ENCODE results near the gene NACC2. TPM values are rescaled to one million over a fixed set of nuclear protein-coding genes. Genes with fewer than 3 reads are reported as not detected.

The NACC2 gene
- polyA plus RNA-seq, 3 donors from 2014 or later: 2.1 to 6.2 (median 2.8) TPM

- Mint-ChIP-seq H3K9me3 (no peaks in the 10 kb centered on the region), H3K36me3 (no peaks in the 10 kb centered on the region), H3K27ac (no peak overlapping the region), H3K4me1 (peaks cover 36 to 43% of the 10 kb centered on the region in 2 donors), H3K4me3 (peak overlapping the region in 3 of 5 donors; percentile 21 to 53 (median 27)), H3K27me3 (ENCODE audit: low read depth in 3 of 3) (peaks cover 0 to 4% (median 3%) of the 10 kb centered on the region in 3 donors)
- DNase-seq: no peak
Observed at GRCh38 chr9:136054146-136054545, 40.9 kb downstream of the NACC2 start.

GRCh38 chr9:136053757-136054142, 41.3 kb downstream of the NACC2 start:
- Mint-ChIP-seq H3K4me3 (peak overlapping the region in 4 of 5 donors; percentile 27 to 53 (median 36)), H3K36me3 (no peaks in the 10 kb centered on the region), H3K9me3 (no peaks in the 10 kb centered on the region), H3K27me3 (ENCODE audit: low read depth in 3 of 3) (peaks cover 0 to 4% (median 3%) of the 10 kb centered on the region in 3 donors), H3K4me1 (peaks cover 36 to 43% of the 10 kb centered on the region in 2 donors), H3K27ac (peak overlapping the region in 2 of 6 donors; percentile 17 to 30)
- peak; percentile 30 to 39 (median 33) for DNase-seq

- H3K27me3 Mint-ChIP-seq (ENCODE audit: low read depth in 3 of 3): peaks cover 0 to 4% (median 3%) of the 10 kb centered on the region in 3 donors
- no peaks in the 10 kb centered on the region for H3K36me3 Mint-ChIP-seq
- no peak for DNase-seq
- peak overlapping the region in 4 of 5 donors; percentile 27 to 53 (median 36) for H3K4me3 Mint-ChIP-seq
- H3K4me1 Mint-ChIP-seq: peaks cover 36 to 43% of the 10 kb centered on the region in 2 donors
- H3K27ac Mint-ChIP-seq: no peak overlapping the region
- H3K9me3 Mint-ChIP-seq: no peaks in the 10 kb centered on the region
Observed at GRCh38 chr9:136052991-136053756, 41.9 kb downstream of the NACC2 start.

GRCh38 chr9:136052472-136052880, 42.6 kb downstream of the NACC2 start:
- Mint-ChIP-seq H3K4me3 (peak overlapping the region in 2 of 5 donors; percentile 75 to 85), H3K9me3 (no peaks in the 10 kb centered on the region), H3K36me3 (no peaks in the 10 kb centered on the region), H3K27ac (no peak overlapping the region), H3K4me1 (peaks cover 36 to 41% of the 10 kb centered on the region in 2 donors), H3K27me3 (ENCODE audit: low read depth in 3 of 3) (peaks cover 0 to 4% (median 3%) of the 10 kb centered on the region in 3 donors)
- DNase-seq: no peak

GRCh38 chr9:136051837-136052471, 43.1 kb downstream of the NACC2 start:
- Mint-ChIP-seq H3K4me1 (peaks cover 32 to 37% of the 10 kb centered on the region in 2 donors), H3K27ac (no peak overlapping the region), H3K9me3 (no peaks in the 10 kb centered on the region), H3K27me3 (ENCODE audit: low read depth in 3 of 3) (peaks cover 0 to 4% (median 3%) of the 10 kb centered on the region in 3 donors), H3K36me3 (no peaks in the 10 kb centered on the region), H3K4me3 (peak overlapping the region; percentile 64 to 85 (median 76))
- no peak for DNase-seq

GRCh38 chr9:136051453-136051836, 43.6 kb downstream of the NACC2 start:
- H3K4me3 Mint-ChIP-seq: no peak overlapping the region
- no peaks in the 10 kb centered on the region for H3K9me3 Mint-ChIP-seq
- H3K36me3 Mint-ChIP-seq: no peaks in the 10 kb centered on the region
- H3K27ac Mint-ChIP-seq: no peak overlapping the region
- no peak for DNase-seq
- H3K4me1 Mint-ChIP-seq: peaks cover 31 to 41% of the 10 kb centered on the region in 2 donors
- peaks cover 0 to 4% (median 3%) of the 10 kb centered on the region in 3 donors for H3K27me3 Mint-ChIP-seq (ENCODE audit: low read depth in 3 of 3)

- peaks cover 0 to 4% (median 3%) of the 10 kb centered on the region in 3 donors for H3K27me3 Mint-ChIP-seq (ENCODE audit: low read depth in 3 of 3)
- H3K36me3 Mint-ChIP-seq: no peaks in the 10 kb centered on the region
- DNase-seq: no peak
- peak overlapping the region in 1 of 5 donors; percentile 21 for H3K4me3 Mint-ChIP-seq
- peaks cover 31 to 37% of the 10 kb centered on the region in 2 donors for H3K4me1 Mint-ChIP-seq
- no peak overlapping the region for H3K27ac Mint-ChIP-seq
- H3K9me3 Mint-ChIP-seq: no peaks in the 10 kb centered on the region
Observed at GRCh38 chr9:136050701-136051452, 44.2 kb downstream of the NACC2 start.

- H3K4me1 Mint-ChIP-seq: peaks cover 25 to 32% of the 10 kb centered on the region in 2 donors
- no peak overlapping the region for H3K27ac Mint-ChIP-seq
- H3K4me3 Mint-ChIP-seq: no peak overlapping the region
- DNase-seq: no peak
- no peaks in the 10 kb centered on the region for H3K36me3 Mint-ChIP-seq
- peaks cover 1 to 4% (median 3%) of the 10 kb centered on the region in 3 donors for H3K27me3 Mint-ChIP-seq (ENCODE audit: low read depth in 3 of 3)
- no peaks in the 10 kb centered on the region for H3K9me3 Mint-ChIP-seq
Observed at GRCh38 chr9:136050266-136050700, 44.8 kb downstream of the NACC2 start.

GRCh38 chr9:136049491-136050265, 45.4 kb downstream of the NACC2 start:
- Mint-ChIP-seq H3K27me3 (ENCODE audit: low read depth in 3 of 3) (peaks cover 1 to 4% (median 3%) of the 10 kb centered on the region in 3 donors), H3K4me3 (no peak overlapping the region), H3K27ac (no peak overlapping the region), H3K9me3 (no peaks in the 10 kb centered on the region), H3K36me3 (no peaks in the 10 kb centered on the region), H3K4me1 (peaks cover 19 to 26% of the 10 kb centered on the region in 2 donors)
- DNase-seq: no peak

GRCh38 chr9:136048560-136049411, 46.3 kb downstream of the NACC2 start:
- Mint-ChIP-seq H3K9me3 (no peaks in the 10 kb centered on the region), H3K4me1 (peaks cover 10 to 18% of the 10 kb centered on the region in 2 donors), H3K27me3 (ENCODE audit: low read depth in 3 of 3) (peaks cover 2 to 3% (median 3%) of the 10 kb centered on the region in 3 donors), H3K36me3 (no peaks in the 10 kb centered on the region), H3K4me3 (no peak overlapping the region), H3K27ac (no peak overlapping the region)
- DNase-seq: no peak

GRCh38 chr9:136047775-136048559, 47.1 kb downstream of the NACC2 start:
- no peaks in the 10 kb centered on the region for H3K9me3 Mint-ChIP-seq
- no peak overlapping the region for H3K27ac Mint-ChIP-seq
- H3K36me3 Mint-ChIP-seq: no peaks in the 10 kb centered on the region
- DNase-seq: no peak
- H3K27me3 Mint-ChIP-seq (ENCODE audit: low read depth in 3 of 3): peaks cover 2 to 3% (median 3%) of the 10 kb centered on the region in 3 donors
- no peak overlapping the region for H3K4me3 Mint-ChIP-seq
- peaks cover 2 to 10% of the 10 kb centered on the region in 2 donors for H3K4me1 Mint-ChIP-seq
